ENCODE measurements around the gene TPCN2. TPM values are rescaled to one million over a fixed set of nuclear protein-coding genes. Genes with fewer than 3 reads are reported as not detected.
A peak's percentile ranks its signal among the peaks of the same experiment; 100 is the strongest.

The TPCN2 gene
- total and polyA plus RNA-seq, 2 donors from 2014 or later = 12.9 to 22.4 TPM

DNA sequence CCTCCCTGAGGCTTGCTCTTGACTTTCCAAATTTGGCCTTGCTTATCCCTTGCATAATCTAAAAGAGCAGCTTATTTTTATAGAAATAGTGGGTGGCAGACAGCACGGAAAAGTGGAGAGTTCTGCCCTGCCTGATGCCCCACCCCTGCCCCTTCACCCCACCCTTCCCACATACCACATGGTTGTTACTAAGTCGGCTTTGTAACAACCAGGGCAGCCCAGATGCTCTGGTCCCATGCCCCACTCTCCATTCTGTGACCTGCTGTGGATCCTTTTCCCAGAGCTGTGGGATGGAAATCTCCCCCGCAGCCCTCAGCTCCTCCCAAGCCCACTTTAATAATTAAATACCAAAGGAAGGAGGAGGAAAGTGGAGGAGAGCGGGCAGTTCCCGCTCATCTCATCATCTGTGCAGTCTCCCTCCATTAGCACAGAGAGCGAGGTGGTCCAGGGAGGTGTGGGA, 46.6 kb upstream of the TPCN2 start:
- no peaks in the 10 kb centered on the region for H3K27me3 ChIP-seq (ENCODE audit: control insufficient read depth, insufficient read depth, low read length)
- TF ChIP-seq CTCF (IDR thresholded peaks at IDR 0.05; ENCODE audit: borderline replicate concordance, extremely low read depth, insufficient read depth) = no peak
- H3K36me3 ChIP-seq (ENCODE audit: control insufficient read depth in 2 of 3, insufficient read depth in 3 of 3, low read length in 3 of 3) = no peaks in the 10 kb centered on the region
- DNase-seq (peak in 3 of 5 donors; percentile 25 to 67 (median 44)), FAIRE-seq (no peak)
- H3K9me3 ChIP-seq (ENCODE audit: control insufficient read depth in 2 of 3, insufficient read depth in 1 of 3, low read length in 3 of 3) = no peaks in the 10 kb centered on the region
- intact Hi-C loops (cut with DNase I) = no loop called here
- H3K4me1 ChIP-seq (ENCODE audit: control insufficient read depth in 2 of 3, insufficient read depth in 2 of 3, low read depth in 1 of 3, low read length in 3 of 3) = peaks cover 0 to 8% (median 0%) of the 10 kb centered on the region in 3 donors
- H3K27ac ChIP-seq (ENCODE audit: low read depth in 2 of 2, low read length in 2 of 2) = peak overlapping the region in 1 of 2 donors; percentile 9
- H3K9ac ChIP-seq (ENCODE audit: low read length in 3 of 3) = no peak overlapping the region
- no peak overlapping the region for H3K4me3 ChIP-seq (ENCODE audit: low read length in 3 of 3)

GRCh38 chr11:69002570-69003231, 46.0 kb upstream of the TPCN2 start:
- Histone ChIP-seq H3K4me3 (ENCODE audit: low read length in 3 of 3) (no peak overlapping the region), H3K4me1 (ENCODE audit: control insufficient read depth in 2 of 3, insufficient read depth in 2 of 3, low read depth in 1 of 3, low read length in 3 of 3) (peaks cover 0 to 8% (median 2%) of the 10 kb centered on the region in 3 donors), H3K36me3 (ENCODE audit: control insufficient read depth in 2 of 3, insufficient read depth in 3 of 3, low read length in 3 of 3) (no peaks in the 10 kb centered on the region), H3K9ac (ENCODE audit: low read length in 3 of 3) (no peak overlapping the region), H3K27ac (ENCODE audit: low read depth in 2 of 2, low read length in 2 of 2) (peak overlapping the region in 1 of 2 donors; percentile 7), H3K9me3 (ENCODE audit: control insufficient read depth in 2 of 3, insufficient read depth in 1 of 3, low read length in 3 of 3) (no peaks in the 10 kb centered on the region), H3K27me3 (ENCODE audit: control insufficient read depth, insufficient read depth, low read length) (no peaks in the 10 kb centered on the region)
- FAIRE-seq = no peak
- intact Hi-C loops (cut with DNase I) = no loop called here
- DNase-seq = peak in 2 of 5 donors; percentile 40 to 68
- TF ChIP-seq CTCF (IDR thresholded peaks at IDR 0.05; ENCODE audit: borderline replicate concordance, extremely low read depth, insufficient read depth) = no peak

GRCh38 chr11:69003301-69003865, 45.3 kb upstream of the TPCN2 start:
- no peak overlapping the region for H3K27ac ChIP-seq (ENCODE audit: low read depth in 2 of 2, low read length in 2 of 2)
- H3K4me1 ChIP-seq (ENCODE audit: control insufficient read depth in 2 of 3, insufficient read depth in 2 of 3, low read depth in 1 of 3, low read length in 3 of 3) = peaks cover 0 to 10% (median 7%) of the 10 kb centered on the region in 3 donors
- TF ChIP-seq CTCF (IDR thresholded peaks at IDR 0.05; ENCODE audit: borderline replicate concordance, extremely low read depth, insufficient read depth) = no peak
- peak in 2 of 5 donors; percentile 42 to 65 for DNase-seq
- no peaks in the 10 kb centered on the region for H3K27me3 ChIP-seq (ENCODE audit: control insufficient read depth, insufficient read depth, low read length)
- H3K4me3 ChIP-seq (ENCODE audit: low read length in 3 of 3) = no peak overlapping the region
- intact Hi-C loops (cut with DNase I) = no loop called here
- H3K9ac ChIP-seq (ENCODE audit: low read length in 3 of 3) = no peak overlapping the region
- no peak for FAIRE-seq
- H3K36me3 ChIP-seq (ENCODE audit: control insufficient read depth in 2 of 3, insufficient read depth in 3 of 3, low read length in 3 of 3) = no peaks in the 10 kb centered on the region
- H3K9me3 ChIP-seq (ENCODE audit: control insufficient read depth in 2 of 3, insufficient read depth in 1 of 3, low read length in 3 of 3) = no peaks in the 10 kb centered on the region
